Measurements from ENCODE around the gene CFAP20DC.
"Not testable (repeated sequence)": the region's sequence is repeated elsewhere in the genome, so short reads cannot be mapped to it uniquely, and the experiment has no call there.

DNA sequence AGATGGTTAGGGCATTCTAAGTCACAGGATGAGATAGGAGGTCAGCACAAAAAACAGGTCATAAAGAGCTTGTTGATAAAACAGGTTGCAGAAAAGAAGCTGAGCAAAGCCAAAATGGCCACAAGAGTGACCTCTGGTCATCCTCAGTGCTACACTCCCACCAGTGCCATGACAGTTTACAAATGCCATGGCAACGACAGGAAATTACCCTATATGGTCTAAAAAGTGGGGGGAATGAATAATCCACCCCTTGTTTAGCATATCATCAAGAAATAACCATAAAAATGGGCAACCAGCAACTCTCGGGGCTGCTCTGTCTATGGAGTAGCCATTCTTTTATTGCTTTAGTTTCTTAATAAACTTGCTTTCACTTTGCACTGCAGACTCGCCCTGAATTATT is 353.0 kb downstream of the CFAP20DC start:
- TF ChIP-seq, protein P1, sequence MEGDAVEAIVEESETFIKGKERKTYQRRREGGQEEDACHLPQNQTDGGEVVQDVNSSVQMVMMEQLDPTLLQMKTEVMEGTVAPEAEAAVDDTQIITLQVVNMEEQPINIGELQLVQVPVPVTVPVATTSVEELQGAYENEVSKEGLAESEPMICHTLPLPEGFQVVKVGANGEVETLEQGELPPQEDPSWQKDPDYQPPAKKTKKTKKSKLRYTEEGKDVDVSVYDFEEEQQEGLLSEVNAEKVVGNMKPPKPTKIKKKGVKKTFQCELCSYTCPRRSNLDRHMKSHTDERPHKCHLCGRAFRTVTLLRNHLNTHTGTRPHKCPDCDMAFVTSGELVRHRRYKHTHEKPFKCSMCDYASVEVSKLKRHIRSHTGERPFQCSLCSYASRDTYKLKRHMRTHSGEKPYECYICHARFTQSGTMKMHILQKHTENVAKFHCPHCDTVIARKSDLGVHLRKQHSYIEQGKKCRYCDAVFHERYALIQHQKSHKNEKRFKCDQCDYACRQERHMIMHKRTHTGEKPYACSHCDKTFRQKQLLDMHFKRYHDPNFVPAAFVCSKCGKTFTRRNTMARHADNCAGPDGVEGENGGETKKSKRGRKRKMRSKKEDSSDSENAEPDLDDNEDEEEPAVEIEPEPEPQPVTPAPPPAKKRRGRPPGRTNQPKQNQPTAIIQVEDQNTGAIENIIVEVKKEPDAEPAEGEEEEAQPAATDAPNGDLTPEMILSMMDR (IDR thresholded peaks at IDR 0.05), result not testable (repeated sequence)
- TF ChIP-seq POLR2A (IDR thresholded peaks at IDR 0.05), result not testable (repeated sequence)
